Neural progenitor cell (in vitro differentiated cells): ENCODE data around the gene PLPP3. TPM values are rescaled to one million over a fixed set of nuclear protein-coding genes. Genes with fewer than 3 reads are reported as not detected.

Experiments
- DNase-seq: peaks from one replicate; pipeline ENCODE4 v3.0.0-alpha.2; 2016; ENCODE audit warnings: low spot score
- H2AFZ ChIP-seq: fragments of 200-600 bp; sonication (generic); replicated peaks from 2 replicates; pipeline ENCODE4 v1.6.1; 2016; ENCODE audit warnings: antibody characterized with exemption
- H3F3A ChIP-seq: fragments of 200-600 bp; sonication (generic); 2 replicates; pipeline ENCODE4 v1.6.1; 2016; ENCODE audit warnings: antibody characterized with exemption, low read depth
- H3K27ac ChIP-seq: fragments of 200-600 bp; sonication (generic); 2 replicates; pipeline ENCODE4 v1.5.1; 2016; ENCODE audit warnings: mild to moderate bottlenecking
- H3K27me3 ChIP-seq: fragments of 200-600 bp; sonication (generic); 2 replicates; pipeline ENCODE4 v1.6.1; 2016; ENCODE audit warnings: mild to moderate bottlenecking, moderate library complexity
- H3K36me3 ChIP-seq: fragments of 200-600 bp; sonication (generic); 2 replicates; pipeline ENCODE4 v1.5.1; 2016
- H3K4me1 ChIP-seq: fragments of 200-600 bp; sonication (generic); 2 replicates; pipeline ENCODE4 v1.6.1; 2016; ENCODE audit warnings: mixed run types
- H3K4me2 ChIP-seq: fragments of 200-600 bp; sonication (generic); 2 replicates; pipeline ENCODE4 v1.6.1; 2016
- H3K4me3 ChIP-seq: fragments of 200-600 bp; sonication (generic); 2 replicates; pipeline ENCODE4 v1.5.1; 2016
- H3K79me2 ChIP-seq: fragments of 200-600 bp; sonication (generic); 2 replicates; pipeline ENCODE4 v1.6.1; 2016; ENCODE audit warnings: low read depth
- H3K9ac ChIP-seq: fragments of 200-600 bp; sonication (generic); 2 replicates; pipeline ENCODE4 v1.6.1; 2016
- H3K9me3 ChIP-seq: fragments of 200-600 bp; sonication (generic); 2 replicates; pipeline ENCODE4 v1.5.1; 2016; ENCODE audit warnings: low read depth
- H4K20me1 ChIP-seq: fragments of 200-600 bp; sonication (generic); 2 replicates; pipeline ENCODE4 v1.6.1; 2016; ENCODE audit warnings: low read depth
- H3K27ac Mint-ChIP-seq: 3 replicates; pipeline ENCODE4 v1.8.0; 2021; ENCODE audit warnings: mixed read lengths
- H3K27me3 Mint-ChIP-seq: 2 replicates; pipeline ENCODE4 v1.8.0; 2022; ENCODE audit warnings: low read depth, mild to moderate bottlenecking, inconsistent platforms, moderate library complexity, mixed read lengths; ENCODE audit not compliant: insufficient read depth
- H3K36me3 Mint-ChIP-seq: 3 replicates; pipeline ENCODE4 v1.8.0; 2021; ENCODE audit warnings: mixed read lengths
- H3K4me1 Mint-ChIP-seq: 3 replicates; pipeline ENCODE4 v1.8.0; 2021; ENCODE audit warnings: mixed read lengths
- H3K4me3 Mint-ChIP-seq: 3 replicates; pipeline ENCODE4 v1.8.0; 2021; ENCODE audit warnings: mild to moderate bottlenecking, moderate library complexity, mixed read lengths
- H3K9me3 Mint-ChIP-seq: 3 replicates; pipeline ENCODE4 v1.8.0; 2020; ENCODE audit warnings: mixed read lengths
- CTCF ChIP-seq: fragments of 200-600 bp; sonication (generic); IDR thresholded peaks from 2 replicates; pipeline ENCODE4 v1.5.1; 2017; ENCODE audit warnings: antibody characterized with exemption, mild to moderate bottlenecking
- EZH2 ChIP-seq: fragments of 200-600 bp; sonication (generic); IDR thresholded peaks from 2 replicates; pipeline ENCODE4 v1.6.1; 2017; ENCODE audit warnings: antibody characterized with exemption, mild to moderate bottlenecking, moderate library complexity
- EZH2phosphoT487 ChIP-seq: fragments of 200-600 bp; sonication (generic); IDR thresholded peaks from 2 replicates; pipeline ENCODE4 v1.6.1; 2017; ENCODE audit warnings: antibody characterized with exemption
- total RNA-seq: library from RNA; depleted of rRNA; stranded (reverse); fragments of >200 nt; gene quantifications from 2 replicates; pipeline ENCODE4 v1.2.3, GENCODE V29; 2015; ENCODE audit warnings: low replicate concordance

The PLPP3 gene
- total RNA-seq, 1 donor from 2014 or later = 28.5 TPM

GRCh38 chr1:56534130-56534651, 45.2 kb downstream of the PLPP3 start:
- no peaks in the 10 kb centered on the region for H3K27me3 Mint-ChIP-seq
- no peak overlapping the region for H3K4me3 Mint-ChIP-seq
- DNase-seq = no peak
- H3K4me2 ChIP-seq = no peak overlapping the region
- peaks cover 49% of the 10 kb centered on the region for H3K36me3 Mint-ChIP-seq
- peaks cover 27% of the 10 kb centered on the region for H3K4me1 Mint-ChIP-seq
- no peak for TF ChIP-seq EZH2phosphoT487
- no peak for TF ChIP-seq CTCF
- no peak for TF ChIP-seq EZH2
- no peaks in the 10 kb centered on the region for H3F3A ChIP-seq
- peaks cover 4% of the 10 kb centered on the region for H3K36me3 ChIP-seq
- H3K27ac ChIP-seq = no peak overlapping the region
- H3K9me3 Mint-ChIP-seq = peaks cover 6% of the 10 kb centered on the region
- H2AFZ ChIP-seq = no peak overlapping the region
- peaks cover 27% of the 10 kb centered on the region for H3K4me1 ChIP-seq
- no peak overlapping the region for H3K4me3 ChIP-seq
- peaks cover 4% of the 10 kb centered on the region for H4K20me1 ChIP-seq
- no peaks in the 10 kb centered on the region for H3K27me3 ChIP-seq
- H3K27ac Mint-ChIP-seq = no peak overlapping the region
- no peak overlapping the region for H3K9ac ChIP-seq
- H3K79me2 ChIP-seq = peaks cover 99% of the 10 kb centered on the region
- no peaks in the 10 kb centered on the region for H3K9me3 ChIP-seq

GRCh38 chr1:56533621-56534020, 45.7 kb downstream of the PLPP3 start:
- Histone ChIP-seq H3K27me3 (no peaks in the 10 kb centered on the region), H3F3A (no peaks in the 10 kb centered on the region), H3K27ac (no peak overlapping the region), H2AFZ (no peak overlapping the region), H4K20me1 (peaks cover 3% of the 10 kb centered on the region), H3K36me3 (peaks cover 4% of the 10 kb centered on the region), H3K9ac (no peak overlapping the region), H3K79me2 (peaks cover 99% of the 10 kb centered on the region), H3K4me2 (no peak overlapping the region), H3K4me1 (peaks cover 29% of the 10 kb centered on the region), H3K4me3 (no peak overlapping the region), H3K9me3 (no peaks in the 10 kb centered on the region)
- Mint-ChIP-seq H3K4me1 (peaks cover 30% of the 10 kb centered on the region), H3K36me3 (peaks cover 51% of the 10 kb centered on the region), H3K4me3 (no peak overlapping the region), H3K27me3 (no peaks in the 10 kb centered on the region), H3K27ac (no peak overlapping the region), H3K9me3 (peaks cover 6% of the 10 kb centered on the region)
- DNase-seq = no peak
- TF ChIP-seq EZH2phosphoT487 (no peak), CTCF (no peak), EZH2 (no peak)

GRCh38 chr1:56533197-56533596, 46.2 kb downstream of the PLPP3 start:
- TF ChIP-seq EZH2phosphoT487 = no peak
- no peak for TF ChIP-seq EZH2
- no peak for TF ChIP-seq CTCF
- H3F3A ChIP-seq = no peaks in the 10 kb centered on the region
- no peak overlapping the region for H2AFZ ChIP-seq
- peaks cover 99% of the 10 kb centered on the region for H3K79me2 ChIP-seq
- H3K36me3 ChIP-seq = peaks cover 4% of the 10 kb centered on the region
- Mint-ChIP-seq H3K27me3 (no peaks in the 10 kb centered on the region), H3K4me3 (no peak overlapping the region), H3K27ac (no peak overlapping the region), H3K9me3 (peaks cover 6% of the 10 kb centered on the region), H3K4me1 (peaks cover 31% of the 10 kb centered on the region), H3K36me3 (peaks cover 47% of the 10 kb centered on the region)
- no peaks in the 10 kb centered on the region for H3K9me3 ChIP-seq
- no peak overlapping the region for H3K27ac ChIP-seq
- H3K4me2 ChIP-seq = no peak overlapping the region
- no peak overlapping the region for H3K9ac ChIP-seq
- no peak for DNase-seq
- peaks cover 7% of the 10 kb centered on the region for H4K20me1 ChIP-seq
- H3K4me1 ChIP-seq = peaks cover 33% of the 10 kb centered on the region
- H3K27me3 ChIP-seq = no peaks in the 10 kb centered on the region
- no peak overlapping the region for H3K4me3 ChIP-seq
